Kasumi-1 (cell line): ENCODE data around the gene EYS.

Source experiments
- DNase-seq, 2 experiments: peaks; one replicate each; lab custom pipeline; 2025; lab: John Stamatoyannopoulos, UW

The EYS gene

DNA sequence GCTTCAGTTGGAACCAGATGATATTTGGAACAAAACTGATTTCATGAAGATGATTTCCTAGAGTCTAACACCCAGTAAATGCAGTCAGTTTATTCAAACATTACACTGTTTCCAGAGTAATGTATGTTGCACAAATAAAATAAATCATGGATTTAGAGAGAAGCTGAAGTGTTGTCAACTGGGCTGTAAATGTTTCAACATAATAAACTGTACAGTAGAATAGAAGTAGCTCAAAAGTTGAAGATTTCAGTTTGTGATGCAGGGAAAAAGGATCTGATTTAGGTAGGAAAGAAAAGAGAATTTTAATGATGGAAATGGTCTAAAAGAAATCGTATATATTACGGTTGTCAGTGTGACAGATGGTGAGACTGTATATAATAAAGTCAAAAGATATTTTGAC is 985.2 kb downstream of the EYS start:
- no peak for DNase-seq

DNA sequence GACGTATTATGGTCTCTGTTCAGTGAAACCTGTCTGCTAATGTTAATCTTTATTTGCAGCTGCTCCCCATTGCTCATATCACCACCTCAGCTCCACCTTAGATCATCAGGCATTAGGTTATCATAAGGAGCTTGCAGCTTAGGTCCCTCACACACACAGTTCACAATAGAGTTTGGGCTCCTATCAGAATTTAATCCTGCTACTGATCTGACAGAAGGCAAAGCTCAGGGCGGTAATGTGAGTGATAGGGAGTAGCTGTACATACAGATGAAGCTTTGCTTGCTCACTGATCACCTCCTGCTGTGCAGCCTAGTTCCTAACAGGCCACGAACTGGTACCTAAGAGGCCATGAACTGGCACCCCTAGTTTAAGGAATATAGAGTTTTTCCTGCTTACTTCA is 989.7 kb downstream of the EYS start:
- no peak for DNase-seq

DNA sequence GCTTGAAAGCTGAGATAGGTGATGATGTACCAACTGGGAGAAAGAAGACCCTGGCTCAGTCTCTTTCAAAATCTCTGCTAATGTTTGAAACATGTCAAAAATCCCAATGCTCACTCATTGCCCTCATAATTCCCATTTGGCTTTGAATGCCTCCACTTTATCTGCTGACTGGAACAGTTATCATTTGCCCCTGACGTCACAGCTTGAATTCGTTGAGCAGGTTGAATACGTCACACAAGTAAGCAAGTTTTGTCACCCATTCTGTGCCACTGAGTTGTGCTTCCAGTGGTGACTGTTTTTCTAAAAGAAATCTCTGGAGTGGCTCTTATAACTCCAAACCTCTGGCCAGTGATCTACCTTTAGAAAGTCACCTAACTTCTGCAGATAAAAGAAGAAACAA is 991.4 kb downstream of the EYS start:
- DNase-seq: no peak

DNA sequence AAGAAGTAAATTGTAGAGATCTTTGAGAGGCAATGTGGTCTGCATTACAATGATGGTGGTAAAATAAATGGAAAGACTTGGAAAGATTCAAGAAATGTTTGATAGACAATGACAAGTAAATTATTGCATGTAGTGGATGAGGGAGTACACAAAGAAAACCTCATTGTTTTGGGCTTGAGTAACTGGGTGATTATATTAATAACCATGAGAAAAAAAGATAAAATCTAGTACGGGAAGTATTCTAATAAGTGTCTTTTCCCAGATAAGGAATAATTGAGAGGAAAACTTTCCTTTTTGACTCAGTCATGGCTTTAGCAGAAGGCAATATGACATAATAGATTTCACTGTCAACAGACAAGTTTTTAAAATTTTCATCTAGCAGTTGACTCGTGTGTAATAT is 993.0 kb downstream of the EYS start:
- no peak for DNase-seq

DNA sequence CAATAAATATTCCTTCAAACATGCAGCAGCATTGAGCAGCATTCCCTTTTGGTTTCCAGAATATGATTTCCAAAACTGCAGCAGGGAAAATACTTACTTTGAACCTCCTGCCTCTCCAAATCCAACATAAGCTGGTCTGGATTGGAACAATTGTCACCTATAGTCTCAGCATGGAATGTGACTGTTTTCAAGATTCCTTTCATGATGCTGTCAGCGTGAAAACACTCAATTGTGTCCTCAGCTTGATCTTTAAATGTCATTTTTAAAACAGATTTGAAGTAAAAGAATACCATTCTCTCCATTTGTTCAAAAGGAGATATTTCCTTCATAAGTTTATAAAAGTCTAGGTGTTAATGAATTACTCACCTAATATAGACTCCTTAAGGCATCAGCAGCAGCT is 993.9 kb downstream of the EYS start:
- DNase-seq: no peak

DNA sequence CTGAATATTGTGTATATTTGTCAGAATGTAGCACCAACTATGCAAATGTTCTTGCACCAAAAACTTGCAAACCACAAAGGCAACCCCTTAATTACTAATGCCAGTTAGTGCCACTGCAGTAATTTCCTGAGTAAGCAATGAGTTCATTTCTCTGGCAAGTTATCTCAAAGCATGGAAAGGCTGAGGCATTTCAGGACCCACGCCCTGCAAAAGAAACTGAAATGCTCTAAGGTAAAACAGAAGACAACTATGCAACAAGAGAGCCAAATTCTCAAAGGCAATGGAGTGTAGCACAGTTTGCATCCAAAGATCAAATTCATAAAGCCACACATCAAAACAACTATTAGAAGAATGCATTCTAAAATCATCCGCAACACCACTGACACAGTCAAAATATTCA is 994.4 kb downstream of the EYS start:
- no peak for DNase-seq

DNA sequence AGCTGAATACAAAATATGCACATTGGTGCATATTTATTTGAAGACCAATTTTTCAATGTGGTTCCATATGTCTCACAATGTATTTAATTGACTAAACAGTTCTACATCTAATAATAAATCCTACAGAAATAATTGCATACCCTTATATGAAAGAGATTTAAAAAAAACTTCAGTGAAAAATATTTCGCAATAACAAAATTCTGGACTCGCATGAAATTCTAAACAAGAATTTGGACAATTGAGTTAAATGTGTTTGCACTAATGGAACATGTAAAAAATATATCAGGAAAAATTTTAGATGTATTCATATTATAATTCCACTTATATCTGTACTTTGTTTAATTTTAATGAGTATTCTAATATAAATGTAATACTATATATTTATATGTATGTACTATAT is 1003.1 kb downstream of the EYS start:
- DNase-seq: no peak

DNA sequence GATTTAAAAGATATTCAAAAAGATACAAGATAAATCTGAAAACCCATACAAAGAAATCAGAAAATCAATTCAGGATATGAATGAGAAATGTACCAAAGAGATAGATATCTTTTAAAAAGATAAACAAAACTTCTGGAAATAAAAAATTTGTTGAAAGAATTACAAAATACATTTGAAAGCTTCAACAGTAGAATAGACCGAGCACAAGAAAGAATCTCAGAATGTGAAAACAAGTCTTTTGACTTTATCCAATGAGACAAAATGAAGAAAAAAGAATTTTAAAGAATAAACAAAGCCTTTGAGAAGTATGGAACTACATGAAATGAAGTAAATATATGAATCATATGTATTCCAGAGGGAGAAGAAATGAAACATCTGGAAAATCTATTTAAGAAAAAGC is 1011.0 kb downstream of the EYS start:
- DNase-seq: no peak

DNA sequence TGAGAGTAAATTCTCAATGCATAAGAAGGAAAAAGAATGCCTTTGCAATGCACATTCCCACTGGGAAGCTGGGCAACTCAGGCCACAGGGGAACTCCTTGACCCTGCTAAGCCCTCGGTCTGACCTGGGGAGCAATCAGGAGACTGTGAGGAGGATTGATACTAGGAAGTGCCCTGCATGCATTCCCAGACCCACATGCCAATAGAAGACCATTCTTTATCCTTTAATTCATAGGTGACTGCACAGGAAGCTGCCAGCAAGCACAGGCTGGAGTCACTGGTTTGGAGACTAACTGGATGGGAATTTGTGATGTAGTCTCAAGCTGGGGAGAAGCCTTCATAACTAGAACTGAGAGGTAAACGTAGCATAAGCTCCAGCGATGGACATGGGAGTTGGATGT is 1012.7 kb downstream of the EYS start:
- DNase-seq: no peak

DNA sequence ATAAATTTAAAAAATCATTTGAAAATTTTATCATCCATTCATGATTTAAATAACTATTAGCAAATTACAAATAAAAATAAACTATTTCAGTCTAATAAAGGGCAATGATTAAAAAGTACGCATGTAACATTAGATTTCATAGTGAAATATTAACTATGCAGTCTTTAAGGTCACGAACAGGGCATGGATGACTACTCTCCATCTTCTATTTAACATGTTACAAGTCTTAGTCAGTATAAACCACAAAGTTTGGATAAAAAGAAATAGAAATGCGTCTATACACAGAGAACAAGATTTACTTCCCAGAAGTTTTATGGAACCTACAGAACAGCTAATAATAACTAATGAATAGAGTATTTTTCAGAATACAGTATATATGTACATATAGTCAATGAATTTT is 1016.0 kb downstream of the EYS start:
- DNase-seq: no peak

DNA sequence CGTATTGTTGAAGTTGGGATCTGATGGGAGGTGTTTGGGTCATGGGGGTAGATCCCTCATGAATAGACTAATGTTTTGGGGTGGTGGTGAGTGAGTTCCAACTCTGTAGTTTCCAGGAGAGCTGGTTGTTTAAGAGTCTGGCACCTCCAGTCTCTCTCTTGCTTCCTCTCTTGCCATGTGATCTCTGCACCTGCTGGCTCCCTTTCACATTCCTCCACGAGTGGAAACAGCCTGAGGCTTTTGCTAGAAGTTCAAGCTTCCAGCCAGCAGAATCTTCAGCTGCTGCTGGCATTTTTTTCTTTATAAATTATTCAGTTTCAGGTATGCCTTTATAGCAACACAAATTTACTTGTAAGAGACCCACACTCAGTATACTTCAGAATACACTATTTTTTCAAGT is 1021.6 kb downstream of the EYS start:
- no peak for DNase-seq

DNA sequence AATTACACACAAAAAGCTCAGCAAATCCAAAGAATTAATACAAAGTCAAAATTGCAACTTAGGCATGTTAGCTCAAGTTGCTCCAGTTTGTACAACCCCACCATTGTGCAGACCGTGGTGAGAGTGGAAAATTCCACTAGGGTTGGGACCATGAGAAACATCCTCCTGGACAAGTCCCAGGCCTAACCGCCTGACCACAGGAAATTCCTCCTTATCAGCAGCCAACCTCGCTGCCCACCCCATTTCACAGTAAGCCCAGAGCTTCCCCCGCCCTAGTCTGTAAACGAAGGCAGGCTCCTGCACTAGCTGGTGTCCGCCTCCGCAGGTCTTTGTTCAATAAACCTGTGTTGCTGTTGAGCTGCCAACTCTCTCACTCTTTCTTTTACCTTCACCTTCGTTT is 1023.3 kb downstream of the EYS start:
- no peak for DNase-seq

DNA sequence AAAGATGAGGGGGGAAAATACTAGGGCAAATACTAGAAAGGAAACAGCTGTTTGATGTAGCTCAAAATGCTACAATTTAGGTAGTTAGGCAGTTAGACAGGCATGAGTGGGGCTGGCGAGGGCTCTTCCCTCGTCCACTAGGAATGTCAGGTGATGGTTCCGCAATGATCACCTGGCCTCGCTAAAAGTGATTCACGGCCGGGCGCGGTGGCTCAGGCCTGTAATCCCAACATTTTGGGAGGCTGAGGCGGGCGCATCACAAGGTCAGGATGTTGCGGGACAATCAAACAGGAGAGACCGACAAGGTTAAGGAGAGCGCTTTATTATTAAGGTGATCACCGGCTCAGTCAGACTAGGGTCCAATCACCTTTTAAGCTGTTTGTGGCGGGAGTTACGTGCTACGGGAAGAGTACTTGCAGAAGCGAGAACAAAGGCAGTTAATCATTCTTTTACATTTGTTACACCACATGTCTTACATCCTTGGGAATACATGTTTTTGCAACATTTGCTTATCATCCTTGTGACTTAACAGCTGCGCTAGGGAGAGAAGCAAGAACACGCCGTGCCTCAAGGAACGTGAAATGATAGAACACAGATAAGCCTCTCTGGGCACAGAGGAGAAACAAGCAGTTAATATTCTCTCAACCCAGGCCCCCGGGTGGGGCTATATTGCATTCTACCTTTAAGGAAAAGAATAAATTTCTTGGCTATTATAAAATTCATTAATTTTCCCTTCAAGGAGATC is 1025.4 kb downstream of the EYS start:
- no peak for DNase-seq

DNA sequence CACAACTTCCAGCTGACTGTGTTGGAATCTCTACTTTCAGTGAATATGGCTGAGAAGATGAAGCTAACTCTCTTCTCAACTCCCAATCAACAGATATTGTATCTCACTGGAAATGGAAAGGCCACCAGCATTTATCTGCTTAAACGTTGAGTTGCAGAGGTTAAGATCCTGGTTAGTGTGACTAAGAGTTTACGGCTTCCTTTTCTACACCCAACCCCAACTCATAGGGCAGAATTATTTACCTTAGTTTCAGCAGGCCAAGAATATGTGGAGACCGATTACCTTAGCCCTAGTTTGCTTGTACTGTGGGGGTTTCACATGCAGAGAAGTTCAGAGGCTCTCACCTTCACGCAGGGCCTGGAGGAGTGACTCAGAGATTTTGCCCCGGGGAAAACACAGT is 1026.6 kb downstream of the EYS start:
- DNase-seq: peak in 1 of 2 experiments; percentile 23

DNA sequence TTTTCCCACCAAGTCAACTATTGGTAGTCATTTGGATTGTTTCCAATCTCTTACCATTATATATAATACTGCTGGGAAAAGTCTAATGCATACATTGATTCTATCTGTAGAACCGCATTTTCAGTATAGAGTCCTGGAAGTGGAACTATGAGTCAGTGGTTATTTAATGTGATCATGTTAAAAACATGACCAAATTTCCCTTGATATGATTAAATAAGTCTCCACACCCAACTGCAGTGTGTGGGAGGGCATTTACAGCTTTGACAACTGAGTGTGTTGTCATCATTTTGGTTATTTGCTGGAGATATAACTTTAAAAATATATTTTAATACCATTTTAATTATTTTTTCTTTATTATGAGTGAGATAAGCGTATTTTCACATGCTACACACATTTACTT is 1027.6 kb downstream of the EYS start:
- DNase-seq: no peak

DNA sequence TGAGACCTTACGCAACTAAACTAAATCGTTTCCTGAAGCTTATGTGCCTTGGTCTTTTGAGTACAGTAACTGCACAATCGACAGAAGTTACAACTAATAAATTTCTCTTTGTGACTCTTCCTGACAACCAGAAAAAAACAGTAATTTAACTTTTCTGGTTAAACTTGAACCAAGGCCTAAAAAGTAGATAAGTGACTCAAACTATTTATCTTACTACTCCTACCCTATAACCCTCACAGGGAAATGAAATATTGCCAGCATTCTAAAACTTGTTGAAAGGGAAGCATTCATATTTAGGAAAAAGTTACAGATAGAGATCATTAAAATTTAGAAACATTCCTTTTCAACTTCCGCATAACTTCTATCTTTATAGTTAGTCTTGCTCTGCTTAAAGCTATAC is 1034.4 kb downstream of the EYS start:
- DNase-seq: no peak

DNA sequence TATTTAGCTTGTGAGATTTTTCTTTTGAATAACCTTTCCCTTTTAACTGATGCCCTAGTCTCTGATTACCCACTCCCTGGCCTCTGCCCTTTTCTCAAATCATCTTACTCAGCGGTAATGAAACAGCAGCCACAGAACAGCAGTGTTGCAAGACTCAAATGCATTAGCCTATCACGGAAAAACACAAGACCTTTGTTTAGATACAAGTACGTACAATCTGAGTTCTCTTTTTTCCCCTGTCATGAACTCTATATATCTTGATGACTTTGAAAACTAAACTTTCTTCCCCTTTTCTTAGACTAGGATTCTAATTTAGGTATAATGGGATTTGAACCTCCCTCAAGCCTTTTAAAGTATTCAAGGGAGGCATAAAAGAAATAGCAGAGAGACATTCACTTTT is 1034.9 kb downstream of the EYS start:
- DNase-seq: peak; percentile 85 to 90

DNA sequence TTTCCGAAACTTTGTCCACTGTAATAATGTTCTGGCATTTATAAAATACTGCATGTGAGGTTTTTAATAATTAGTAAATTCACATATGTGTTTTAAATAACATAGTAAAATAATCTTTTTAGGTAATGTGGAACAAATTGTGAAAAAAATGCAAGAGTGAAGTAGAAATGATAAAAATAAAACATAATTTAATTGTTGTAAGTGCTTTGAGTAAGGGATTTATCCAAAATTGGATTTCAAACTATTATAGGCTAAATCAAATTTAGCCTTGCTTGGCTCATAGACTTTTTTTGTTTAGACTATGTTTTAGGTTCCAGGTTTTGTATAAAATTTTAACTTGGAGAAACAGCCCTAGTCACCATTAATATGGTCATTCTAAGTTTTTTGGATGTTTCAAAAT is 1041.9 kb downstream of the EYS start:
- no peak for DNase-seq

DNA sequence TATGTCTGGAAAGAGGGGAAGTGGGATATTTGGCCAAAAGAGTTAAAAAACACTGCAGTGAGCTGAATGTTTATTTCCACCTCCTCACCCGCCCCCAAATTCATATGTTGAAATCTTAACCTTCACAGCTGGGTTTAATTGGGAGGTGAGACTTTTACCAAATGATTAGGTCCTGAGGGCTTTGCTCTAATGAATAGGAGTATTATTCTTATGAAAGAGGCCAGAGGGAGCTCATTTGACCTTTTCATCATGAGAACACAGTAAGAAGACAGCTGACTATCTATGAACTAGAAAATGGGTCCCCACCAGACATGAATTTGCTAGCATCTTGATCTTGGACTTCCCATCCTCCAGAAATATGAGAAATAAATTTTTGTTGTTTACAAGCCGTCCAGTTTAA is 1042.5 kb downstream of the EYS start:
- DNase-seq: no peak

DNA sequence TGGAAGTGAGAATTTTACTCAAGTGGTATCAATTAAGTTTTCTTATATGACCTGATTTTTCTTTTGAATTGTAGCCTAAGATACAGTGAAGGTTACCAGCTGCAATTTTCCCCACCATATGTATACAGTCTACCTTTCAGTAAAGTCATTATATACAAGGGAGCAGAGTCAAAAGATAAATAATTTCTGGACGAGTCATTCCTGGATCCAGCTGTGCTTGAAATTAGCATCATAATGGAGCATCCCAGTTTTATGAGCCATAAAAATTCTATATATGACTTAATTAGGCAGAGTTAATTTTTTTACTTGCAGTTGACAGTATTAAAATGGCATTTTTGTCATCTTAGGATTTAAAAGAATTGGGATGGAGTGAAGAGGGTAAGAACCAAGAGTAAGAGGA is 1063.0 kb downstream of the EYS start:
- no peak for DNase-seq

DNA sequence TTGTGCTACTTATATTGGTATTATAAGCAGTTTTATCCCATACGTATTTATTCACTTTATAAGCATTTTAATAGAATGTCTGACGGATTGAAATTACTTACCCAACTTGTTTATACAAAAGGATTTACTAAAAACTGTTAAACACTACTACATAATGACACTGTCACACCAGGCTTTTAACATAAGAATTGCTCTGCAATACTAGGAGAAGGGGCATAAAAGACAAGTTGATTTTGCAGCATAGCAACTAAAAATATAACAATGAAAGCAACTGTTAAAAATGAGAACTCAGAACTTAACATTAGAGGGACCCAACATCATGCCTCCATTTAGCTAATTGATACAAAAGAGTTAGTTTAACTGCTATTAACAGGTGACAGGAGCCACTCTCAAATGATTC is 1076.1 kb downstream of the EYS start:
- no peak for DNase-seq

DNA sequence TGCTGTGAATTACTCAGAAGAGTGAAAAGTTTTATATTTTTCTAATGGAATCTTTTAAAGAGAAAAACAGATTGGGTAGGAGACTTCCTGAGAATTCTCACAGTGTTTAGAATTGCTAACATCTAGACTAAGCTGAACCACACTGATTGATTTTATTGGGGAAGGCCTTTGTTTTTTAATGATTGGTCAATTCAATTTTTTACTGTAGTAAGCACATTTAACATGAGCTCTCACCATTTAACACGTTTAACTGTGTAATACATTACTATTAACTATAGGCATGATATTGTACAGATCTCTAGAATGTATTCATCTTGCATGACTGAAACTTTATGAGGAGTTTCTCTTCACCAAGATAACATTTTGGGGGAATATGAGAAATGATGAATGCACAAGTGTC is 1084.1 kb downstream of the EYS start:
- no peak for DNase-seq

DNA sequence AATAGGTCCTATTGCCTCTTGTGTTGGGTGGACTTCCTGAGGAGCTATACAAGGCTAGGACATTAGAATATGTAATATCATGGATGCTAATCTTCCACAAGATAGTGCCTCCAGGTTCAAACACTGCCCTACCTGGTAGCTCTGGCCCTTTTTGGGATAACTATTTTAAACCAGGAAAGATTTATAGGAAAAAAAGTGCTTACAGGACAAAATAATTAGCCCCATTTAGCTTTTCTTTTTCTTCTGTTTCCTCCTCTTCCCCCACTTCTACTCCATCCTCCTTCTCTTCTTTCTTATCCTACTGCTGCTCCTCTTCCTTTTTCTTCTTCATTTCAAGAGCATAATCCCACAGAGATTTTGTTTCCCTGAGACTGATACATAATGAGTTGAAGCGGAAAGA is 1104.0 kb downstream of the EYS start:
- no peak for DNase-seq

DNA sequence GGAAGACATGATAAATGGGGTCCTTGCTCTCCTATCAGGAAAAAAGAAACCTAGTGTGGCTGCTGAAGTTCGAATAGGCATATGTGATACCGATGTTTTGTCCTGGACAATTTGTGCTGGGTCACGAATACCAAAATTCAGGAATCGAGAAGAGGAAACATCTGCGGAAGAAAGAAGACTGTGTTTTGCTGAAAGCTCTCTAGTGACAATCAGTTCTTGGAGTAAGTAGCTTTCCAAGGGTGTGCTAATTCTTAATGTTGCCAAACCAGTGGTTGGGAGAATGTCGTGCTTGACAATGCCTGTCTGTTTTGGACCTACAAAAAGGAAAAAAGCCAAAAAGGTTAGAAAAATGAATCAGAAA is 1115.4 kb downstream of the EYS start:
- DNase-seq: no peak
